ENCODE measurements around the gene DNAJB8.

The DNAJB8 gene

GRCh38 chr3:128468285-128468790, 1.6 kb upstream of the DNAJB8 start:
- DNase-seq (ENCODE audit: low read depth in 2 of 2), result no peak

- DNase-seq (ENCODE audit: low read depth in 2 of 2), result no peak
Observed at GRCh38 chr3:128464702-128465101, 2.0 kb downstream of the DNAJB8 start.

GRCh38 chr3:128464188-128464587, 2.5 kb downstream of the DNAJB8 start:
- no peak for DNase-seq (ENCODE audit: low read depth in 2 of 2)

GRCh38 chr3:128463771-128464170, 2.9 kb downstream of the DNAJB8 start:
- DNase-seq (ENCODE audit: low read depth in 2 of 2), result no peak

- no peak for DNase-seq (ENCODE audit: low read depth in 2 of 2)
Observed at GRCh38 chr3:128463354-128463753, 3.3 kb downstream of the DNAJB8 start.

- no peak for DNase-seq (ENCODE audit: low read depth in 2 of 2)
Observed at GRCh38 chr3:128462931-128463330, 3.8 kb downstream of the DNAJB8 start.

GRCh38 chr3:128462341-128462910, 4.3 kb downstream of the DNAJB8 start:
- DNase-seq (ENCODE audit: low read depth in 2 of 2), result no peak

GRCh38 chr3:128461731-128462130, 5.0 kb downstream of the DNAJB8 start:
- DNase-seq (ENCODE audit: low read depth in 2 of 2), result no peak

- no peak for DNase-seq (ENCODE audit: low read depth in 2 of 2)
Observed at GRCh38 chr3:128459461-128459820, 7.2 kb downstream of the DNAJB8 start.

- no peak for DNase-seq (ENCODE audit: low read depth in 2 of 2)
Observed at GRCh38 chr3:128458746-128459460, 7.8 kb downstream of the DNAJB8 start.

GRCh38 chr3:128457937-128458336, 8.8 kb downstream of the DNAJB8 start:
- no peak for DNase-seq (ENCODE audit: low read depth in 2 of 2)

GRCh38 chr3:128456776-128457715, 9.6 kb downstream of the DNAJB8 start:
- no peak for DNase-seq (ENCODE audit: low read depth in 2 of 2)

GRCh38 chr3:128455786-128456748, 10.6 kb downstream of the DNAJB8 start:
- DNase-seq (ENCODE audit: low read depth in 2 of 2), result no peak

GRCh38 chr3:128455116-128455515, 11.6 kb downstream of the DNAJB8 start:
- DNase-seq (ENCODE audit: low read depth in 2 of 2), result no peak

GRCh38 chr3:128454310-128454618, 12.4 kb downstream of the DNAJB8 start:
- no peak for DNase-seq (ENCODE audit: low read depth in 2 of 2)

GRCh38 chr3:128453501-128454309, 13.0 kb downstream of the DNAJB8 start:
- DNase-seq (ENCODE audit: low read depth in 2 of 2), result no peak

- no peak for DNase-seq (ENCODE audit: low read depth in 2 of 2)
Observed at GRCh38 chr3:128452678-128453275, 13.9 kb downstream of the DNAJB8 start.

- no peak for DNase-seq (ENCODE audit: low read depth in 2 of 2)
Observed at GRCh38 chr3:128452120-128452519, 14.6 kb downstream of the DNAJB8 start.

GRCh38 chr3:128449111-128449638, 17.5 kb downstream of the DNAJB8 start:
- DNase-seq (ENCODE audit: low read depth in 2 of 2), result no peak

- no peak for DNase-seq (ENCODE audit: low read depth in 2 of 2)
Observed at GRCh38 chr3:128448491-128448890, 18.2 kb downstream of the DNAJB8 start.

Data from stimulated activated CD8-positive, alpha-beta memory T cell treated with anti-CD3 and anti-CD28 coated beads, Interleukin-7, amount 100 ng/mL, for 1 hour (primary cell).